Gastroesophageal sphincter (tissue), 3 donors: Measurements from ENCODE around the gene PHKG2.

Experiments
- EP300 ChIP-seq: sonication (generic); formaldehyde crosslinking; IDR thresholded peaks from one replicate; pipeline ENCODE4 v1.6.1; 2017; ENCODE audit warnings: antibody characterized with exemption, mild to moderate bottlenecking
- POLR2A ChIP-seq, 2 donors: fragments of 450-650 bp; IDR thresholded peaks; one replicate each; pipeline ENCODE4 v1.6.1; 2017; ENCODE audit warnings: antibody characterized with exemption in 2 of 2, mild to moderate bottlenecking in 2 of 2, moderate library complexity in 1 of 2
- POLR2AphosphoS5 ChIP-seq: sonication (generic); formaldehyde crosslinking; IDR thresholded peaks from one replicate; pipeline ENCODE4 v1.6.1; 2017; ENCODE audit warnings: antibody characterized with exemption
- TF ChIP-seq, protein P1 (sequence below), 4 experiments: fragments of 200-600 bp in 2 of 4; fragments of 450-650 bp in 2 of 4; sonication (generic) in 1 of 4; IDR thresholded peaks; one replicate each; pipeline ENCODE4 v1.5.1; 2017 to 2019; ENCODE audit warnings: antibody characterized with exemption in 4 of 4, mild to moderate bottlenecking in 2 of 4, moderate library complexity in 2 of 4

DNA sequence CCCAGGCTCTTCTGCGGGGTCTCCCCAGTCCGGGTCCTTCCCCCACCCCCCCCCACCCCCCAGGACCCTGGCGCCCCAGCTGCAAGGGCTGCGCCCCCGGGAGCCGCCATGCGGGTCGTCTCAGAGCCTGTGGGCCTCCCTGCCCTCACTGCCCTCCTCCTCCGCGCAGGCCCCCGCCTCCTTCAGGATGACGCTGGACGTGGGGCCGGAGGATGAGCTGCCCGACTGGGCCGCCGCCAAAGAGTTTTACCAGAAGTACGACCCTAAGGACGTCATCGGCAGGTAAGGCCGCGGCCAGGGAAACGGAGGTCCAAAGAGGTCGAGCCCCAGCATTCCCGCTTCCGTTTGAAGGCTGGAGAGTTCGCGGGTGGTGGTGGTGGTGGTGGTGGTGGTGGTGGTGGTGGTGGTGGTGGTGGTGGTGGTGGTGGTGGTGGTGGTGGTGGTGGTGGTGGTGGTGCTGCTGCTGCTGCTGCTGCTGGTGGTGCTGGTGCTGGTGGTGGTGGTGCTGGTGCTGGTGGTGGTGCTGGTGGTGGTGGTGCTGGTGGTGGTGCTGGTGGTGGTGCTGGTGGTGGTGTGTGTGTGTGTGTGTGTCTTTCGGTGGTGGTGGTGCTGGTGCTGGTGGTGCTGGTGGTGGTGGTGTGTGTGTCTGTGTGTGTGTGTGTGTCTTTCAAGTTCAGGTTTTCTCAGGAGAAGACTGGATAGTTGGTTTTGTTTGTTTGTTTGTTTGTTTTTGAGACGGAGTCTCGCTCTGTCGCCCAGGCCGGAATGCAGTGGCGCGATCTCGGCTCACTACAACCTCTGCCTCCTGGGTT is 615 bp downstream of the PHKG2 start:
- TF ChIP-seq, protein P1, sequence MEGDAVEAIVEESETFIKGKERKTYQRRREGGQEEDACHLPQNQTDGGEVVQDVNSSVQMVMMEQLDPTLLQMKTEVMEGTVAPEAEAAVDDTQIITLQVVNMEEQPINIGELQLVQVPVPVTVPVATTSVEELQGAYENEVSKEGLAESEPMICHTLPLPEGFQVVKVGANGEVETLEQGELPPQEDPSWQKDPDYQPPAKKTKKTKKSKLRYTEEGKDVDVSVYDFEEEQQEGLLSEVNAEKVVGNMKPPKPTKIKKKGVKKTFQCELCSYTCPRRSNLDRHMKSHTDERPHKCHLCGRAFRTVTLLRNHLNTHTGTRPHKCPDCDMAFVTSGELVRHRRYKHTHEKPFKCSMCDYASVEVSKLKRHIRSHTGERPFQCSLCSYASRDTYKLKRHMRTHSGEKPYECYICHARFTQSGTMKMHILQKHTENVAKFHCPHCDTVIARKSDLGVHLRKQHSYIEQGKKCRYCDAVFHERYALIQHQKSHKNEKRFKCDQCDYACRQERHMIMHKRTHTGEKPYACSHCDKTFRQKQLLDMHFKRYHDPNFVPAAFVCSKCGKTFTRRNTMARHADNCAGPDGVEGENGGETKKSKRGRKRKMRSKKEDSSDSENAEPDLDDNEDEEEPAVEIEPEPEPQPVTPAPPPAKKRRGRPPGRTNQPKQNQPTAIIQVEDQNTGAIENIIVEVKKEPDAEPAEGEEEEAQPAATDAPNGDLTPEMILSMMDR (IDR thresholded peaks at IDR 0.05): no peak
- TF ChIP-seq EP300 (no peak), POLR2AphosphoS5 (no peak), POLR2A (IDR thresholded peaks at IDR 0.05) (no peak)
